ENCODE measurements around the gene MCF2L2.

Gene MCF2L2

GRCh38 chr3:183330881-183331280 lies 97.5 kb downstream of the MCF2L2 start:
- no peak for ATAC-seq
- TF ChIP-seq ESRRG (CRISPR knock-in tag; IDR thresholded peaks at IDR 0.05) (no peak), ZFP30 (CRISPR knock-in tag; IDR thresholded peaks at IDR 0.05) (no peak), ZNF8 (CRISPR knock-in tag; IDR thresholded peaks at IDR 0.05) (no peak), ZFP3 (CRISPR knock-in tag; IDR thresholded peaks at IDR 0.05) (no peak)

- TF ChIP-seq ZNF565 (CRISPR knock-in tag; conservative IDR thresholded peaks at IDR 0.05; ENCODE audit: low read depth) (no peak), ZNF70 (CRISPR knock-in tag; IDR thresholded peaks at IDR 0.05) (no peak), ZNF8 (CRISPR knock-in tag; IDR thresholded peaks at IDR 0.05) (no peak), CREB5 (CRISPR knock-in tag; IDR thresholded peaks at IDR 0.05; ENCODE audit: low read depth) (no peak), GLIS3 (CRISPR knock-in tag; IDR thresholded peaks at IDR 0.05) (no peak), ZC3H10 (CRISPR knock-in tag; IDR thresholded peaks at IDR 0.05) (no peak), BACH2 (CRISPR knock-in tag; IDR thresholded peaks at IDR 0.05; ENCODE audit: borderline replicate concordance) (no peak), OSR1 (CRISPR knock-in tag; IDR thresholded peaks at IDR 0.05) (no peak), ZFP30 (CRISPR knock-in tag; IDR thresholded peaks at IDR 0.05) (no peak), RARB (CRISPR knock-in tag; IDR thresholded peaks at IDR 0.05) (no peak), ZFP3 (CRISPR knock-in tag; IDR thresholded peaks at IDR 0.05) (no peak), SNAI2 (CRISPR knock-in tag; IDR thresholded peaks at IDR 0.05) (no peak), TCF4 (CRISPR knock-in tag; IDR thresholded peaks at IDR 0.05; ENCODE audit: borderline replicate concordance) (no peak), POU6F1 (CRISPR knock-in tag; IDR thresholded peaks at IDR 0.05; ENCODE audit: borderline replicate concordance, low read depth) (no peak)
- no peak for ATAC-seq
These were observed 98.9 kb downstream of the MCF2L2 start for GRCh38 chr3:183329543-183329942.

GRCh38 chr3:183328823-183329222 lies 99.6 kb downstream of the MCF2L2 start:
- ATAC-seq = no peak
- TF ChIP-seq ZNF70 (CRISPR knock-in tag; IDR thresholded peaks at IDR 0.05) = no peak
- TF ChIP-seq ESRRG (CRISPR knock-in tag; IDR thresholded peaks at IDR 0.05) = no peak
- no peak for TF ChIP-seq POU6F1 (CRISPR knock-in tag; IDR thresholded peaks at IDR 0.05; ENCODE audit: borderline replicate concordance, low read depth)
- TF ChIP-seq CSRNP3 (CRISPR knock-in tag; IDR thresholded peaks at IDR 0.05) = no peak
- TF ChIP-seq RARB (CRISPR knock-in tag; IDR thresholded peaks at IDR 0.05) = no peak
- no peak for TF ChIP-seq ISL1 (CRISPR knock-in tag; IDR thresholded peaks at IDR 0.05)
- TF ChIP-seq BACH2 (CRISPR knock-in tag; IDR thresholded peaks at IDR 0.05; ENCODE audit: borderline replicate concordance) = no peak

GRCh38 chr3:183328164-183328563 lies 100.3 kb downstream of the MCF2L2 start:
- ATAC-seq = no peak
- no peak for TF ChIP-seq POU6F1 (CRISPR knock-in tag; IDR thresholded peaks at IDR 0.05; ENCODE audit: borderline replicate concordance, low read depth)
- TF ChIP-seq SNAI2 (CRISPR knock-in tag; IDR thresholded peaks at IDR 0.05) = no peak
- no peak for TF ChIP-seq ZFP3 (CRISPR knock-in tag; IDR thresholded peaks at IDR 0.05)
- no peak for TF ChIP-seq ESRRG (CRISPR knock-in tag; IDR thresholded peaks at IDR 0.05)
- no peak for TF ChIP-seq PATZ1 (CRISPR knock-in tag; IDR thresholded peaks at IDR 0.05; ENCODE audit: borderline replicate concordance)
- TF ChIP-seq ZNF70 (CRISPR knock-in tag; IDR thresholded peaks at IDR 0.05) = no peak
- TF ChIP-seq TSHZ2 (CRISPR knock-in tag; IDR thresholded peaks at IDR 0.05) = no peak
- TF ChIP-seq ZFP30 (CRISPR knock-in tag; IDR thresholded peaks at IDR 0.05) = no peak
- TF ChIP-seq CREB5 (CRISPR knock-in tag; IDR thresholded peaks at IDR 0.05; ENCODE audit: low read depth) = no peak
- TF ChIP-seq PPARA (CRISPR knock-in tag; IDR thresholded peaks at IDR 0.05; ENCODE audit: borderline replicate concordance) = no peak
- no peak for TF ChIP-seq ZC3H10 (CRISPR knock-in tag; IDR thresholded peaks at IDR 0.05)

Data from SK-N-SH treated with all-trans-retinoic acid at 6 μM for 48 hours (cell line).